Adrenal gland (tissue), 5 donors: ENCODE measurements around the gene HMGXB3.

Source experiments
- CTCF ChIP-seq, 6 experiments: fragments of 450-650 bp in 4 of 6; fragments of 200-600 bp in 2 of 6; sonication (generic) in 1 of 6; IDR thresholded peaks; 1 replicate in 5 of 6; 2 replicates in 1 of 6; pipeline versions ENCODE4 v1.5.1 to v1.8.0; 2016 to 2021; ENCODE audit warnings: antibody characterized with exemption in 6 of 6, mild to moderate bottlenecking in 2 of 6, moderate library complexity in 1 of 6
- POLR2A ChIP-seq, 2 donors: fragments of 450-650 bp; IDR thresholded peaks; one replicate each; pipeline ENCODE4 v1.6.1; 2017; ENCODE audit warnings: antibody characterized with exemption in 2 of 2, mild to moderate bottlenecking in 2 of 2, moderate library complexity in 1 of 2
- donor health status: DM: no; HTN: no; CAD: no.

GRCh38 chr5:150052956-150053712 is 52.6 kb downstream of the HMGXB3 start:
- no peak for TF ChIP-seq POLR2A (IDR thresholded peaks at IDR 0.05)
- TF ChIP-seq CTCF (IDR thresholded peaks at IDR 0.05), result no peak
